Activated effector memory CD4-positive, alpha-beta T cell treated with Interleukin-2 at 50 U/mL for 16 hours (primary cell): ENCODE measurements around the gene VSIG10L2.
"Not testable (repeated sequence)": the region's sequence is repeated elsewhere in the genome, so short reads cannot be mapped to it uniquely, and the experiment has no call there.

Source experiments
- DNase-seq: peaks from one replicate; pipeline ENCODE4 v3.0.0-alpha.2; 2020

Gene VSIG10L2

DNA sequence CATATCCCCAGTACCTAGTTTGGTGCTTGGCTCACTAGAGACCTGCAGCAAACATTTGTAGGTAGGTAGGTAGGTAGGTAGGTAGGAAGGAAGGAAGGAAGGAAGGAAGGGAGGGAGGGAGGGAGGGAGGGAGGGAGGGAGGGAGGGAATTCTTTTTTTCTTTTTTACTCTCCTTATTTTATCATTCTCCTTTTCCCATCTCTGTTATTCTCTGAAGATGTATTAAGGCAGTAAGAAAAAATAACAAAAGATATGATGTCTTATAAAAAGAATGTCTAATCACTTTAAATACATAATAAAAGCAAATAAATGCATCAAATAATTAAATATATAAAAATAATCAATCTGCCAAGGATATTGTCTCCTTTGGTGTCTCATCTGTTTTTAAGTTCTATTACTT is 28.4 kb downstream of the VSIG10L2 start:
- no peak for DNase-seq

GRCh38 chr11:125975634-125976033 is 29.8 kb downstream of the VSIG10L2 start:
- no peak for DNase-seq

GRCh38 chr11:125976156-125976555 is 30.3 kb downstream of the VSIG10L2 start:
- DNase-seq = no peak

DNA sequence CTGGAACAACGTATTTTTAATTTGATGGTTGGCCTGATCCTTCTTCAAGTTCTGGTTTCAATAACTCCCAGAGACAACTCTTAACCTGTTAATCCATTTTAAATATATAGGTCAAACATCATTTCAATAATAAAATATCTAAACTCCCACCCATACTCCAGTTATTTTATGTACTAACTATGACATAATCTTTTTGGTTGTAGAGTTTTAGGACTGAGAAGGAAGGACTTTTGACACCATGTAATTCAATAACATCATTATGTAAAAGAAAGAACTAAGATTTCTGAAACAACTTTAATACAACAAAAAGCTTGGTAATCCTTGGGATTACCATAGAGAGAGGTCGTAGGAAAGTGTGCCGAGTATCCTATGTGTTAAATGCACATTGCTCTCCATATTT is 31.5 kb downstream of the VSIG10L2 start:
- DNase-seq = no peak

DNA sequence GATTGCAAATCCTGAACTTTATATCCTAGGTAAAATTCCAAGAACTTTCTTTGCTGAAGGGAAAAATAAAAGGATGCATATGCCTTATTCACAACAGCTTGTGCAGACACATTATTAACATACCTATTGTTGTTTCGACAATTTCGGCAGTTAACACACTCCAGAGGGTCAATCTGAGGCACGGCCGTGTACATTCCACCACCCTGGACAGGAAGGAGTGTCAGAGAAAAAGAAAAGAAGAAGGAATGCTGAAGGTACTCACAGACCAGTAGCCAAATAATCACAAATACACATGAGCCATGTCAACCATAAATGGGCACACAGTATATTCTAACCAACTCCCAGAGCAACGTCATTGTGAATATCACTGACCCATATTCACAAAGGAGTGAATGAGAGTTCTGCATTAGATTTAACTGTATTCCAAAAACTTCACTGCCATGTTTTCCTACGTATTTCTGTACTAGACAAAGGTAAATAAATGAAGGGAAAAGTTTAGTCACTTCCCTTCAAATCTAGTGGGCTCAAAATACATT is 32.4 kb downstream of the VSIG10L2 start:
- no peak for DNase-seq

GRCh38 chr11:125978778-125979407 is 33.0 kb downstream of the VSIG10L2 start:
- DNase-seq = no peak

- DNase-seq = no peak
Measured at GRCh38 chr11:125979511-125979910, 33.7 kb downstream of the VSIG10L2 start.

- no peak for DNase-seq
Measured at GRCh38 chr11:125980436-125980835, 34.6 kb downstream of the VSIG10L2 start.

DNA sequence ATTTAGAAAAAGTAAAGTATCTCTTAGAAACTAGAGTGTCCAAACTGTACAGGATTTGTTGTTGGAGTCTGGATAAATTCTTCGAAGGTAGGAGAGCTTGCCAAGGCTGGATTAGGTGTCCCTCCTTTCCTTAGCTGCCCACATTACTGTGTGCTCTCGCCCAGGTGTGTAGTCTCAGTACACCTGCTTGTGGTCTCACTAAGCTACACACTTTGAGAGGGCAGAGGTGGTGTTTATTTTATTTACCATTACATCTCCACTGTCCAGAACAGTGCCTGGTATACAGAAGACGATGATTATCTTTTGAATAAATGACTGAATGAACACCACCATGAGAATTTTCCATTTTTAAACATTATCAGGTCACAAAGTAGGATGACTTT is 36.5 kb downstream of the VSIG10L2 start:
- DNase-seq = no peak

GRCh38 chr11:125985956-125986355 is 40.1 kb downstream of the VSIG10L2 start:
- DNase-seq = not testable (repeated sequence)

- DNase-seq = no peak
Measured at GRCh38 chr11:125987066-125987641, 41.3 kb downstream of the VSIG10L2 start.

- no peak for DNase-seq
Measured at GRCh38 chr11:125990244-125990643, 44.4 kb downstream of the VSIG10L2 start.

GRCh38 chr11:125992893-125993292 is 47.0 kb downstream of the VSIG10L2 start:
- no peak for DNase-seq

DNA sequence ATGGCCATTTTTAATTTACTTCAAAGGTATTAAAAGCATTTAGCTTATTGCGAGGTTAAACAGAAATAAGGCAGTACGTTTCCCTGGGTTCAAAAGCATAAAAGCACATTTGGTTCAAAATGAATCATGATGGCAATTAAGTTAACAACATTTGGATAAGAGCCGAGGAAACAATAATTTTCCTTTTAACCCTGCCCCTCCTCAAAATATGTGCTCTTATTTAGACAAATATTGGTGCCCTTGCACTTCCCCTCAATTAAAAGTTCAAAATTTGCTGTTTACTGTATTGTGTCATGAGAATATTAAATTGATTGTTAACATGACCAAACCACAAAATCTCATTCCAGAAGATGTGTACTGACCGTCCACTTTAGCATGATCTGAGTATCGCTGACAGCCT is 48.7 kb downstream of the VSIG10L2 start:
- DNase-seq = no peak

DNA sequence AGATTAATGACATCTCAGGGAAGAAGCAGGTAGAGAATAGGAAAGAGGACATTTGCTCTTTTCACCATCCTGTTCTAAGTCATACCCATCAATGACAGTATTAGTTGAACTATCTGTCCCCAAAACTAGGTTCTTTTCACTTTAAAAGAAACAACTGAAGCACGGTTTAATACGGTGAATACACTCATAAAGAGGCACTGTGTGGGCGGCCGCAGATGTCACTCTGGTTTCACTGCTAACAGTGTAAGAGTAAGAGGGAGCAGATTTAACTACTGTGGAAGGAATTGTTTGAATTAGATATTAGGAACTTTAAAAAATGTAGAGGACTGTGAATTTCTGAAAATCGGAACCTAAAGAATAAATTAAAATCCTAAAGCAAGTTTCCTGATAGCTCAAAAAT is 49.5 kb downstream of the VSIG10L2 start:
- DNase-seq = no peak

DNA sequence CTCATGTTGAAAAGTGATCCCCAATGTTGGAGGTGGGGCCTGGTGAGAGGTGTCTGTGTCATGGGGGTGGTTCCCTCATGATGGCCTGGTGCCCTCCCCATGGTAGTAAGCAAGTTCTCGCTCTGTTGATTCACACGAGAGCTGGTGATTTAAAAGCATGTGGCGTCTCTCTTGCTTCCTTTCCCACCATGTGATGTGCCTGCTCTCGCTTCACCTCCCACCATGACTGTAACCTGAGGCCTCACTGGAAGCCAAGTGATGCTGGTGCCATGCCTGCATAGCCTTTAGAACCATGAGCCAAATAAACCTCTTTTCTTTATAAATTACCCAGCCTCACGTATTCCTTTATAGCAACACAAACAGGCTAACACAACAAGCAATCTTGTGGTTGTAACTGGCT is 52.4 kb downstream of the VSIG10L2 start:
- no peak for DNase-seq

DNA sequence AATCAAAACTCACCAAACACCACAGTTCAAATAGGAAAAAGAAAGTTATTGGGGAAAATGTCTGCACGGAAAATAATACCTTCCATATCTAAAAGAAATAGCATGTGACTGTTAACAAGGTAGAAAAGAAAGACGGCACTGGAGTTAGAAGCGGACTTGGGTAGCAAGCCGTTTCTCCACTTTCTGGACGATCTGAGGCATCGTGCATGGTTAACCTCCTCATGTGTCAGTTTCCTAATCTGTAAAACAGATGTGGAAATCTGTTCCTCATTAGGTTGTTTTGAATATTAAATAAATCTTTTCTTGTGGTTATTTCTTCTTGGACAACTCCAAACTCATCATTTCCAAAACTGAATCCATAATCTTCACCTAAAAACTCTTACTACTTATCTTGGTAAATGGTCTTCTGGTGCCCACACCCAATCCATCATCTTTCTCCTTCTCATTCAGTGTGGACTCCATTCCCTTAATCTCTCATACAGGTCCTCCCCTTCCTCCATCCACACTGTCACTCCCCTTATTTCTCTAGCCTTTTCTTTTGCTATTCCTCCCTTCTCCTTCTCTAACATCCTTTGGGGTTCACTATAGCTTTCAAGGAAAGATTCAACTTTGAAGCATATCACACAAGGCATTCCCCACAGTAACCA is 53.5 kb downstream of the VSIG10L2 start:
- DNase-seq = no peak

DNA sequence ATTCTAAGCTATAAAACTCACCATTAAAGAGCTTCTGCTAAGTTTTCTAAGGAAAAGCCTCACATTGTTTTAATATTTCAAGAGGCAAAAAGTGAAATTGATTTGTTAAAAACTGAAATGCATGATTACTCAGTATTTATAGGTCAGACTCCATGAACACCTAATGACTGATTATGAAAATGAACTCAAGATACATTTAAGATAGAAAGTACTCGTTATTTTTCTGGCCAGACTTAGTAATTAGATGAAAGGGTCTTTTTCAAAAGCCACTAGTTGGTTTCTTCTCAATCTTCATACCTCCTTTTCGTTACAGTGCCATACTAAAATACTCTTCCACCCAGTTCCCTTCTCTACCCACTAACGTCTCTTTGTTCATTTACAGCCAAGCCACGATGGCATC is 56.3 kb downstream of the VSIG10L2 start:
- no peak for DNase-seq
